T-helper 2 cell treated with Interferon-gamma antibody and Interleukin-4, amounts not matched to agents 100 ng/mL and 5 ng/mL, for 36 hours (primary cell): Measurements from ENCODE around the gene ARHGEF33. TPM values are rescaled to one million over a fixed set of nuclear protein-coding genes. Genes with fewer than 3 reads are reported as not detected.
"Not testable (repeated sequence)": the region's sequence is repeated elsewhere in the genome, so short reads cannot be mapped to it uniquely, and the experiment has no call there.

ENCODE experiments used
- intact Hi-C: fragments of 100-400 bp; cut with micrococcal nuclease; formaldehyde crosslinking; loops from one replicate; pipeline ENCODE4 v1.15.1; 2023
- total RNA-seq: library from RNA; stranded (reverse); gene quantifications from 2 replicates; pipeline ENCODE4 v1.2.3, GENCODE V29; 2022

Gene ARHGEF33
- total RNA-seq, 1 donor from 2014 or later = not detected

DNA sequence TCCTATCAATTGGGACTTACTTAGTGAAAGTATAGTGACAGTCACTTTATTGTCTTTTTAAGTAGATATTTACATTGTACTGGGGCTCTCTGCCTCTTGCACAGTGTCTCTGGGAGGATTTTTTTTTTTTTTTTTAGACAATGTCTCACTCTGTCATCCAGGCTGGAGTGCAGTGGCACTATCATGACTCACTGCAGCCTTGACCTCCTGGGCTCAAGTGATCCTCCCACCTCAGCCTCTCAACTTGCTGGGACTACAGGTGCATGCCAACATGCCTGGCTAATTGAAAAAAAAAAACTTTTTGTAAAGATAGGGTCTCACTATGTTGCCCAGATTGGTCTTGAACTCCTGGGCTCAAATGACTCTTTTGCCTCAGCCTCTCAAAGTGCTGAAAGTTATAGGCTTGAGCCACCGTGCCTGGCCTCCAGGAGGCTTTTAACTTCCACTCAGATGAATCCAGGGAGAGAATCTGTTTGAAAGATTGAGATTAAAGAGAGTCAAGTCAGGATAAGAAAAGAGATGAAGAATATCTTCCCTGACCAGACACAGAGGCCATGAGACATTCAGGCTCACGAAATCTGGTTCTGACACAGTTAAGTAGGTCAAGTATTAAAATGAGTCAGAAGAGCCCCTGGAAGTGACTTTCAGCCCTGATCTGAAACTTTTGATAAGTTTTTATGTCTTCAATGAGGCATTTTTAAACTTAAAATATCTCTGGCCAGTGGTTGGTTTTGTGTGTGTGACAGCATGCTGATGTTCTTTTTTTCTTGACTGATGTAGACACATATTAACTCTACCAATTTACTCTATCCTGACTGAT lies 18.3 kb downstream of the ARHGEF33 start:
- intact Hi-C loops = no loop called here

- intact Hi-C loops = no loop called here
Measured at GRCh38 chr2:38909872-38910271, 20.2 kb downstream of the ARHGEF33 start.

- intact Hi-C loops = no loop called here
Measured at GRCh38 chr2:38911191-38911590, 21.5 kb downstream of the ARHGEF33 start.

DNA sequence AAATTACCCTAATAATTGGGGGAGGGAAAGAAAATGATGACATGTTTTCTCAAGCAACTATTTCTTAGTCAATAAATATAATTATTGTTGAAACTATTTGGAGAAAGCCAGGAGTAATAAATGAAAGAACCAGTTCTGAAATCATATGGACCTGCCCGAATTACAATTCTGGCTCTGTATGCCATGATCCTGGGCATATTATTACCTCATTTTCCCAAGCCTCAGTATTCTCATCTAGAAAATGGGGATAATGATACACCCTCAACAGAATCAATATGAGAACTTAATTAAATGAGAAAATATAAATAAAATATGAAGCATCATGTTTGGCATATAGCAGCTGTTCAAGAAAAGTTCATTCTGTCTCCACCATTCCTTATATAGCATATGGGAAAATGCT lies 22.9 kb downstream of the ARHGEF33 start:
- intact Hi-C loops = no loop called here

GRCh38 chr2:38922389-38922788 lies 32.7 kb downstream of the ARHGEF33 start:
- intact Hi-C loops = no loop called here

- intact Hi-C loops = no loop called here
Measured at GRCh38 chr2:38922902-38923301, 33.2 kb downstream of the ARHGEF33 start.

DNA sequence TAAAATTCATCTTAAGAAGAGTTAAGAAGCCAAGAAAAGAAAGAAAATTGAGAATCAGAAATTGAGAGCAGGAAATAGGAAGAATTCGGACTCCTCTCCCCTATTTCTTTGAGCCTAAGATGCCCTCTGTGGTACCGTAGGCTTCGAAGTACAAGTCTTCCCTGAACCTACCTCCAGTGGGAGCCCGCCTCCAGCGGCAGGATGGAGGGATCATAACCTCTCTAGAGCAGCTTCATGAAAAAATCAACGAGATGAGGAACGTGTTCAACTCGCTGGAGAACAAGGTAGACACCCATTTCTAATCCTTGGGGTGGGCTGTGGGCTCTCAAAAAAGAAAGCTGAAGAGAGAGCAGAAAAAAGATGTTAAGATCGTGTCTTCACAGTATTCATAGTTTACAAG lies 36.3 kb downstream of the ARHGEF33 start:
- intact Hi-C loops = no loop called here

DNA sequence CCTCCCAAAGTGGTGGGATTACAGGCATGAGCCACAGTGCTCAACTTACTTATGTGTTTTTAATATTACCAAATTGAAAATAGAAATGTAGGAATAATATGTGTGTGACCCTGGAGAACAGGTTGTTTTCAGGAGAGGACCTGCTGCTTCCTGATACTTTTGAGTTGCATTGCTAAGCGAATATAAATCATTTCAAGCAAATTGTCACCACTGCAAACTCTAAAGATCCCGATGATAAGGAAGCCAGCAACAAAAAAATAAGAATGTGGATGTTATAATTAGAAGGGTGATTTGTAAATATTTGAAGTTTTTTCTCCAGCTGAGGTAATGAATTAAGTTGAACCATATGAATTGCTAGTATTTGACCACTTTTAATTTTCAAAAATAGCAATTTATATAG lies 40.9 kb downstream of the ARHGEF33 start:
- intact Hi-C loops = no loop called here

DNA sequence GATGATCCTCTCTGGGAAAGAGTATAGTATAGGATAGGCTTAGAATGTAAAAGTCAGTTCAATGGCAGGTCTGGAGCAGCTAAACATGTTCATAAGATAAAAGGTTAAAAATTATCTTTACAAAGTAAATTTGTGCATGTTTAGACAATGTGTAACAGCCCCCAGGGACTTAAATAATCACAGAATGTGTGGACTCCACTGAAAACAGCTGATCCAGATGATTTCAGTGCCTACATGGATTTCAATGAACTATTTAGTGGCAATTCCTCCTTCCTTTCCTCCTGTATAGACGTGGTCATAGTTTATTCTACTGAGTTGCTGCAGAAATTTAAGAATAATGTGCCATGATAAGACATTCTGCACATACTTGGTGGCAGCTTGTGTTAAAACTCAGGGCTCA lies 42.9 kb downstream of the ARHGEF33 start:
- intact Hi-C loops = no loop called here

GRCh38 chr2:38933653-38934052 lies 44.0 kb downstream of the ARHGEF33 start:
- intact Hi-C loops = no loop called here

- intact Hi-C loops = no loop called here
Measured at GRCh38 chr2:38934742-38935141, 45.1 kb downstream of the ARHGEF33 start.

DNA sequence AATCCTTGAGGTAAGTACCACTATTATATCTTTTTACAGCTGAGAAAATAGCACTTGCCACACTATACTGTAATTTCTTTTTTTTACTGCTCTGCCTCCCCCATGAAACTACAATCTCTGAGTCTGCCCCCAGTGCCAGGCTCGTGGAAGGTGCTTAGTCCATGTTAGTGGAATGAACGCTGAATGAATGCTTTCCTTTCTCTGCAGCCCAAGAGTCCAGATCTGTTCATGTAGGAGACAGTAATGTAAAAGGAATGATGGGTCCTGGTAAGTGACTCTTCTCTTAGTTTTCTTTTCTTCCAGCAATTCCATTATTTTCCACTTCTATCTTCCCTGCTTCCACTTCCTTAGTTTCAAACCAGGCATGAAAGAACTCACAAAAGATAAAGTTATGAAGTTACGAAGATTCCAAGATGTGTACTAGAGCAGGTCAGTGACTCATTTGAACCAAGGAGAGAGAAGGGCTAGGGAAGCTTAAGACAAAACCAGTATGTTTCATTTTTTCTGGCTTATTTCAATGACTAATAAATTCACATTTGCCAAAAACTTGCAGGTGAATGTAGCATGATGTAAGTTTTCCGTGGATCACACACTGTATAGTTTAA lies 46.0 kb downstream of the ARHGEF33 start:
- intact Hi-C loops = no loop called here

GRCh38 chr2:38936516-38936915 lies 46.8 kb downstream of the ARHGEF33 start:
- intact Hi-C loops = not testable (repeated sequence)

DNA sequence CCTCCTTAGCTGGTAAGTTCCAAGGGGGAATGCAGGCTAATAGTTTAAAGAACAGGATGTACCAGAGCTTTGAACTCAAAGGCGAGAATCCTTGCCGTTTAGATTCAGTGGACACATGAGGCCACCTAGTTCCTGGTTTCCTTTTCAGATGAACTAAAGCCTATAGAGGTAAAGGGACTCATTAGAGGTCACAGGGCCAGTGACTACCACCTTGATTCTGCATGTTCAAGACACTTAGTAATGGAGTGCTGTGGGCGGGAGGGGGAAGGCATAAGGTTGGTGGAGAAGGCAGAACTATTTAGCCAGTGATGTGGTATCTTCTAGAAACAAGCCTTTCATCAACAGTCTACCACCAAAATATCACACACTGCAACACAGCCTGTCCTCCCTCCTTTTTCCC lies 47.9 kb downstream of the ARHGEF33 start:
- intact Hi-C loops = no loop called here

- intact Hi-C loops = no loop called here
Measured at GRCh38 chr2:38940746-38941145, 51.1 kb downstream of the ARHGEF33 start.

DNA sequence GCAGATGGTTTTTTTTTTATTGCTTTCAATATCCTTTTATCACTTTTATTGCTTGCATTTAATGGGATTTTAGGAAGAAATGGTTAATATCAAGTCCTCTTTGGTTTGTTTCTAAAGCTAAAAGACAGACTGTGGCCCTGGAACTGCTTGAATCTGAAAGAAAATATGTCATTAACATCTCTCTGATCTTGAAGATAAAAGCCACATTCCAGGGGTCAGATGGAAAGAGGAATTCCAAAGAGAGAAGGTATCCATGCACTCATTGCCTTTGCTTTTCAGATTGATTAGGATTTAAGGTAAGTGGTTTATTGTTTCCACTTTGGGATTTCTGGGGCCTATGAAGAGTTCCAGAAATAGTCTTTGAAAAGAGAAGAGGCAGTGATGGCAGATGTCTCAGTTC lies 54.1 kb downstream of the ARHGEF33 start:
- intact Hi-C loops = no loop called here

GRCh38 chr2:38945372-38945771 lies 55.7 kb downstream of the ARHGEF33 start:
- intact Hi-C loops = loop anchor here (5.0 kb wide), 1 partner anchor 117 kb away; no protein-coding TSS in a partner anchor

- intact Hi-C loops = loop anchor here (5.0 kb wide), 1 partner anchor 116 kb away; no protein-coding TSS in a partner anchor
Measured at GRCh38 chr2:38945911-38946310, 56.2 kb downstream of the ARHGEF33 start.

DNA sequence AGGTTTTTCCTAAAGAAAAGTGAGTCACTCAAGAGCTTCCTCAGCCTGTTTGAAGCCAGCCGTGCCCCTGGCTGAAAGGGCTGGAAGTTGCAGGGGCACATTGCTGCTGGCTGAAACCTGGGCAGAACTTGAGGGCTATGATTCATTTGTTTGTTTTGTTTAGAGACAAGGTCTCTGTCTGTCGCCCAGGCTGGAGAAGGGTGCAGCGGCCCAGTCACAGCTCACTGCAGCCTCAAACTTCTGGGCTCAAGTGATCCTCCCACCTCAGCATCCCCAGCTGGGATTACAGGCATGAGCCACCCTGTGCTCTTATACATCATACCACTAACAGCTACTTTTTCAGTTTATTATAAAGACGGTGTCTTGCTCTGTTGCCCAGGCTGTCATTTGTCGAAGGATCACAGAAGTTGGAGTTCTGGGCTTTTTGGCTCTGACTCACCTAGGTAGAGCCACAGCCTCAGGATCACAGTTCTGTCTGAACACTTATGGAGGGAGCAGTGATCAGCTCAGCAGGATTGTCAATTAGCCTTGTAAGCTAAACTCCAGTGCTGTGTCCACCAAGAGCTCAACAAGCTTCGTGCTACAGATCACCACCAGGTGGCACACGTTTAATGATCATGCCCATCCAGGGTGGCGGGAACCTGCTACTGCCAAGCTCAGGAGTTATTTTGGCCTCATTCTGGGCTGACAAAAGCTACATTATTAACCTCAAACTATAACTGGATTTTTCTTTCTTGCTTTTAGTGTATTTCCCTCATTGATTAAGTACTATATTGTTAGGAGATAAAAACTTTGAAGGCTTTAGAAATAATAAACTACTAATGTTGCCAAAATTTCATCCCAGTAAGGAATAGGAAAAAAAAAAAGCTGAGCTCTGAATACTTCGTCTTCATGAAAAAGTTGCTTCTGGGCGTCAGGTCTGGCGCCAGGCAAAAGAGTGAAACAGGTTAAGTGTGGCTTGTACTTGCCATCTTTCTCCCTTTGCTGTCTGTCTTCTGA lies 57.9 kb downstream of the ARHGEF33 start:
- intact Hi-C loops = loop anchor here (1.0 to 5.0 kb wide), 2 partner anchors 115 to 281 kb away; no protein-coding TSS in a partner anchor

DNA sequence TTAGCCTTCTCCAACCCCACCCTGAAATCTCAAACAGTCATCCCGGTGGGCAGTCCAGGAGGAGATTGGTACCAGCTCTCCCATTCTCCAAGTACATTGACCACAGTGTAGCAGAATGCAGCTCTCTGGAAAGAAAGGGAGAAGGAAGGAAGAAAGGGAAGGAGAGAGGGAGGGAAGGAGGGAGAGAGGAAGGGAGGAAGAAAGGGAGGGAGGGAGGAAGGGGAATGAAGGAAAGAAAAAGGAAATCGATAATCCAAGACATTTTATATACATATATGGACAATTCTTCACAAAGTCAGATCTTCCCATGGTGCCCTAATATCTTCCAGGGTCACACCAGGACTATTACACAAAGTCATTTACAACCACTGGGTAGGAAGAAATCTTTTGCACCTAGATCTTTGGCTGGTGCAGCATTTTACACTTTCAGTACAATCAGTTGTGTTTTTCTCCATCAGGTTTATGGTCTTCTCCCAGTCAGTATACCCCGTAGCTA lies 58.8 kb downstream of the ARHGEF33 start:
- intact Hi-C loops = loop anchor here (5.0 kb wide), 1 partner anchor 114 kb away; no protein-coding TSS in a partner anchor

DNA sequence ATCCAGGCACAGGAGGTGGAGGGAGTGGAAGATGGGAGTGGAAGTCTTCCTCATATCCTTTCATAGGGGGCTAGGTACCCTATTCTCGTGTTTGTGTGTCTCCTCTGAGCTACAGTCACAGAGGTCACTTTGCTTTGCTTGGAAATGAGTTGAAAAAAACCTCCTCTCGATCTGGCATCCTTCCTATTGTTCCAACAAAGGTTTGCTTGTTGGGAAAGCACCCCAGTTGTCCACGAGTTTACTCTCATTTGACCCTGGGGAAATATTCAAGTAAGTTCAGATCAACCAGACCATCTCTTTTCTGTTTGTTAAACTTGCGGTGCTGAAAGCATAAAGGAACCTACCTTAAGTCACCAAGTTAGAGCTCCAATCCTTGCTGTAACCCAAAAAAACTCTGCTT lies 59.3 kb downstream of the ARHGEF33 start:
- intact Hi-C loops = loop anchor here (5.0 kb wide), 1 partner anchor 113 kb away; no protein-coding TSS in a partner anchor
